K562 (cell line): Measurements from ENCODE around the gene SLC37A4. TPM values are rescaled to one million over a fixed set of nuclear protein-coding genes. Genes with fewer than 3 reads are reported as not detected.

Experiments
- ADNP ChIP-seq: fragments of 200-800 bp; sonication (Bioruptor generic); IDR thresholded peaks from 2 replicates; pipeline ENCODE4 v1.6.1; 2016; ENCODE audit warnings: missing genetic modification characterization, missing compliant biosample characterization
- DIDO1 ChIP-seq: fragments of 450-650 bp; IDR thresholded peaks from 2 replicates; pipeline ENCODE4 v1.6.1; 2016; ENCODE audit warnings: low read depth, missing biosample characterization, missing genetic modification characterization
- FOXJ3 ChIP-seq: sonication (generic); formaldehyde crosslinking; IDR thresholded peaks from 2 replicates; pipeline ENCODE4 v1.4.0; 2020; ENCODE audit warnings: mild to moderate bottlenecking, missing genetic modification reagents
- GATAD2A ChIP-seq: fragments of 450-650 bp; IDR thresholded peaks from 2 replicates; pipeline ENCODE4 v1.6.1; 2017
- HDGF ChIP-seq: fragments of 450-650 bp; IDR thresholded peaks from 2 replicates; pipeline ENCODE4 v1.6.1; 2016
- KDM1A ChIP-seq, 2 experiments: fragments of 450-650 bp; IDR thresholded peaks; 2 replicates each; pipeline ENCODE4 v1.6.1; 2016; ENCODE audit warnings: mild to moderate bottlenecking in 2 of 2
- LCOR ChIP-seq: sonication (generic); formaldehyde crosslinking; IDR thresholded peaks from 2 replicates; pipeline ENCODE4 v1.8.0; 2022; ENCODE audit warnings: mild to moderate bottlenecking, missing genetic modification reagents
- SREBF2 ChIP-seq: sonication (generic); formaldehyde crosslinking; IDR thresholded peaks from 2 replicates; pipeline ENCODE4 v1.4.0; 2020; ENCODE audit warnings: mild to moderate bottlenecking, missing genetic modification reagents
- TRIM28 ChIP-seq: fragments of 450-650 bp; IDR thresholded peaks from 2 replicates; pipeline ENCODE4 v1.6.1; 2017
- ZNF175 ChIP-seq: fragments of 200-800 bp; sonication (Bioruptor generic); IDR thresholded peaks from 2 replicates; pipeline ENCODE4 v1.6.1; 2016; ENCODE audit warnings: low read depth, mild to moderate bottlenecking, missing genetic modification characterization, missing compliant biosample characterization
- ZNF436 ChIP-seq: fragments of 250-450, 450-650 bp; sonication (Bioruptor Pico); formaldehyde crosslinking; IDR thresholded peaks from 2 replicates; pipeline ENCODE4 v1.7.0; 2020; ENCODE audit warnings: mild to moderate bottlenecking
- ZNF584 ChIP-seq: fragments of 200-800 bp; sonication (Bioruptor generic); IDR thresholded peaks from 2 replicates; pipeline ENCODE4 v1.6.1; 2016; ENCODE audit warnings: low read depth, mild to moderate bottlenecking, missing genetic modification characterization, missing compliant biosample characterization
- ZSCAN32 ChIP-seq: fragments of 450-650 bp; formaldehyde crosslinking; IDR thresholded peaks from 2 replicates; pipeline ENCODE4 v1.4.0; 2020; ENCODE audit warnings: mild to moderate bottlenecking, moderate library complexity
- polyA plus RNA-seq, 8 experiments: library from polyadenylated mRNA; depleted of rRNA in 4 of 8; stranded (reverse) in 5 of 8; unstranded in 3 of 8; fragments of >200 nt; fragmentation: Nextera tagmentation in 2 of 8; fragmentation: Illumina TruSeq in 1 of 8; extraction: Ambion mirVana in 2 of 8; extraction: Trizol in 1 of 8; gene quantifications; 2 replicates each; pipeline versions ENCODE4 v1.2.1 to v1.2.3, GENCODE V29; 2011 to 2014; ENCODE audit warnings: inconsistent platforms in 1 of 8, missing spikeins in 1 of 8
- total RNA-seq, 7 experiments: library from RNA; depleted of rRNA in 6 of 7; stranded (reverse); fragments of >200 nt in 6 of 7; fragmentation: Illumina TruSeq in 2 of 7; extraction: Trizol in 2 of 7; gene quantifications; 2 replicates each; pipeline versions ENCODE4 v1.2.1 to v1.2.3, GENCODE V29; 2011 to 2021; ENCODE audit warnings: low replicate concordance in 1 of 7
- TF ChIP-seq, protein P1 (sequence below): IDR thresholded peaks from 3 replicates; pipeline ENCODE4 v1.6.1; 2011; ENCODE audit warnings: borderline replicate concordance, mild to moderate bottlenecking, moderate library complexity; ENCODE audit not compliant: insufficient read length; ENCODE audit errors: extremely low read depth
- TF ChIP-seq, protein P2 (sequence below): fragments of 450-650 bp; IDR thresholded peaks from 2 replicates; pipeline ENCODE4 v1.7.0; 2016; ENCODE audit warnings: borderline replicate concordance
- TF ChIP-seq, protein P3 (sequence below), 2 experiments: fragments of 450-650 bp; IDR thresholded peaks; 2 replicates each; pipeline ENCODE4 v1.6.1; 2016; ENCODE audit warnings: mild to moderate bottlenecking in 2 of 2, borderline replicate concordance in 1 of 2, low read depth in 1 of 2, moderate library complexity in 1 of 2

The SLC37A4 gene
- total and polyA plus RNA-seq, 9 of the 15 experiments (the other 6 are each of a cell fraction or from before 2014, with no cell fraction given) = 24.7 to 73.9 (median 40.7) TPM

DNA sequence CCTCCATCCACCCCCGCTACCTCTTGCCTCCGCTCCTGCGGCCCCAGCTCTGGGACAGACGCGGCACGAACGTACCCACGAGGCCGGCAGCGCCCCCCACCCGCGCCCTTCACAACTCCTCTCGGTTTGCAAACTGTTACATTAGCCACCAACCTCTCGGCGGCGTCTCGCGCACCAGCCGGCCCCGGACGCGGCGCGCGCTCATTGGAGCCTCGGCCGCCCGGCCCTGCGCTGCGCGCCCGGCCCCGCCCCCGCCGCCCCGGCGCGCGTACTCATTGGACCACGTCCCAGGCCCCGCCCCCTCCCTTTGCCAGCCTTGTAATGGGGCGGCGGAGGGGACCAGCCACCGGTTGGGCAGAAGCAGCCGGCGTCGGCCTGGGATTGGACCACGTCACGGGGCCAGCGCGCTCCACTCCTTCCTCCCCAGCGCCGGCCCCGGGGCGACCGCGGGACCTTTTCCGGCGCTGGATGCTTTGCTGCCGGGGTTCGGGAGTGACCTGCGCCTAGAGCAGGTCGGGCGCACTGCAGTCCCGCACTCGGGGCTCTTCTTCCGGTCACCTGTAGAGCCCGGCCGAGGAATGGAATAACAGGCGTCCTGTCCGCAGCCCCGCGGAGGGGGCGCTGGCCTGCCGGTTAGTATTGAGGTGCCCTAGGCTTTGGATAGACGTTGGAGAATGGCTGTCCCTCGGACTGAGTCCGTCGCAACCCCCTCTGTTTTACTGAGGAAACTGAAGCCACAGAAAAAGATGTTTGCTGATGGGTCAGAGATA lies 26.5 kb upstream of the SLC37A4 start, which contains the start of gene HYOU1 (continued):
- TF ChIP-seq, protein P1, sequence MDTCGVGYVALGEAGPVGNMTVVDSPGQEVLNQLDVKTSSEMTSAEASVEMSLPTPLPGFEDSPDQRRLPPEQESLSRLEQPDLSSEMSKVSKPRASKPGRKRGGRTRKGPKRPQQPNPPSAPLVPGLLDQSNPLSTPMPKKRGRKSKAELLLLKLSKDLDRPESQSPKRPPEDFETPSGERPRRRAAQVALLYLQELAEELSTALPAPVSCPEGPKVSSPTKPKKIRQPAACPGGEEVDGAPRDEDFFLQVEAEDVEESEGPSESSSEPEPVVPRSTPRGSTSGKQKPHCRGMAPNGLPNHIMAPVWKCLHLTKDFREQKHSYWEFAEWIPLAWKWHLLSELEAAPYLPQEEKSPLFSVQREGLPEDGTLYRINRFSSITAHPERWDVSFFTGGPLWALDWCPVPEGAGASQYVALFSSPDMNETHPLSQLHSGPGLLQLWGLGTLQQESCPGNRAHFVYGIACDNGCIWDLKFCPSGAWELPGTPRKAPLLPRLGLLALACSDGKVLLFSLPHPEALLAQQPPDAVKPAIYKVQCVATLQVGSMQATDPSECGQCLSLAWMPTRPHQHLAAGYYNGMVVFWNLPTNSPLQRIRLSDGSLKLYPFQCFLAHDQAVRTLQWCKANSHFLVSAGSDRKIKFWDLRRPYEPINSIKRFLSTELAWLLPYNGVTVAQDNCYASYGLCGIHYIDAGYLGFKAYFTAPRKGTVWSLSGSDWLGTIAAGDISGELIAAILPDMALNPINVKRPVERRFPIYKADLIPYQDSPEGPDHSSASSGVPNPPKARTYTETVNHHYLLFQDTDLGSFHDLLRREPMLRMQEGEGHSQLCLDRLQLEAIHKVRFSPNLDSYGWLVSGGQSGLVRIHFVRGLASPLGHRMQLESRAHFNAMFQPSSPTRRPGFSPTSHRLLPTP = no peak
- TF ChIP-seq, protein P2, sequence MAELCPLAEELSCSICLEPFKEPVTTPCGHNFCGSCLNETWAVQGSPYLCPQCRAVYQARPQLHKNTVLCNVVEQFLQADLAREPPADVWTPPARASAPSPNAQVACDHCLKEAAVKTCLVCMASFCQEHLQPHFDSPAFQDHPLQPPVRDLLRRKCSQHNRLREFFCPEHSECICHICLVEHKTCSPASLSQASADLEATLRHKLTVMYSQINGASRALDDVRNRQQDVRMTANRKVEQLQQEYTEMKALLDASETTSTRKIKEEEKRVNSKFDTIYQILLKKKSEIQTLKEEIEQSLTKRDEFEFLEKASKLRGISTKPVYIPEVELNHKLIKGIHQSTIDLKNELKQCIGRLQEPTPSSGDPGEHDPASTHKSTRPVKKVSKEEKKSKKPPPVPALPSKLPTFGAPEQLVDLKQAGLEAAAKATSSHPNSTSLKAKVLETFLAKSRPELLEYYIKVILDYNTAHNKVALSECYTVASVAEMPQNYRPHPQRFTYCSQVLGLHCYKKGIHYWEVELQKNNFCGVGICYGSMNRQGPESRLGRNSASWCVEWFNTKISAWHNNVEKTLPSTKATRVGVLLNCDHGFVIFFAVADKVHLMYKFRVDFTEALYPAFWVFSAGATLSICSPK = no peak
- TF ChIP-seq DIDO1 (tag) (no peak), HDGF (no peak), ZNF436 (CRISPR knock-in tag) (no peak), ZNF584 (no peak), SREBF2 (no peak), GATAD2A (no peak), FOXJ3 (no peak), ADNP (tag) (no peak), LCOR (CRISPR knock-in tag) (peak; percentile 82), ZSCAN32 (no peak; the same call in 1 of the 2 replicates), TRIM28 (no peak), KDM1A (IDR thresholded peaks at IDR 0.05) (peak; percentile 70 to 79; a peak in 2 of 4 replicates), ZNF175 (CRISPR knock-in tag) (no peak)
- TF ChIP-seq, protein P3, sequence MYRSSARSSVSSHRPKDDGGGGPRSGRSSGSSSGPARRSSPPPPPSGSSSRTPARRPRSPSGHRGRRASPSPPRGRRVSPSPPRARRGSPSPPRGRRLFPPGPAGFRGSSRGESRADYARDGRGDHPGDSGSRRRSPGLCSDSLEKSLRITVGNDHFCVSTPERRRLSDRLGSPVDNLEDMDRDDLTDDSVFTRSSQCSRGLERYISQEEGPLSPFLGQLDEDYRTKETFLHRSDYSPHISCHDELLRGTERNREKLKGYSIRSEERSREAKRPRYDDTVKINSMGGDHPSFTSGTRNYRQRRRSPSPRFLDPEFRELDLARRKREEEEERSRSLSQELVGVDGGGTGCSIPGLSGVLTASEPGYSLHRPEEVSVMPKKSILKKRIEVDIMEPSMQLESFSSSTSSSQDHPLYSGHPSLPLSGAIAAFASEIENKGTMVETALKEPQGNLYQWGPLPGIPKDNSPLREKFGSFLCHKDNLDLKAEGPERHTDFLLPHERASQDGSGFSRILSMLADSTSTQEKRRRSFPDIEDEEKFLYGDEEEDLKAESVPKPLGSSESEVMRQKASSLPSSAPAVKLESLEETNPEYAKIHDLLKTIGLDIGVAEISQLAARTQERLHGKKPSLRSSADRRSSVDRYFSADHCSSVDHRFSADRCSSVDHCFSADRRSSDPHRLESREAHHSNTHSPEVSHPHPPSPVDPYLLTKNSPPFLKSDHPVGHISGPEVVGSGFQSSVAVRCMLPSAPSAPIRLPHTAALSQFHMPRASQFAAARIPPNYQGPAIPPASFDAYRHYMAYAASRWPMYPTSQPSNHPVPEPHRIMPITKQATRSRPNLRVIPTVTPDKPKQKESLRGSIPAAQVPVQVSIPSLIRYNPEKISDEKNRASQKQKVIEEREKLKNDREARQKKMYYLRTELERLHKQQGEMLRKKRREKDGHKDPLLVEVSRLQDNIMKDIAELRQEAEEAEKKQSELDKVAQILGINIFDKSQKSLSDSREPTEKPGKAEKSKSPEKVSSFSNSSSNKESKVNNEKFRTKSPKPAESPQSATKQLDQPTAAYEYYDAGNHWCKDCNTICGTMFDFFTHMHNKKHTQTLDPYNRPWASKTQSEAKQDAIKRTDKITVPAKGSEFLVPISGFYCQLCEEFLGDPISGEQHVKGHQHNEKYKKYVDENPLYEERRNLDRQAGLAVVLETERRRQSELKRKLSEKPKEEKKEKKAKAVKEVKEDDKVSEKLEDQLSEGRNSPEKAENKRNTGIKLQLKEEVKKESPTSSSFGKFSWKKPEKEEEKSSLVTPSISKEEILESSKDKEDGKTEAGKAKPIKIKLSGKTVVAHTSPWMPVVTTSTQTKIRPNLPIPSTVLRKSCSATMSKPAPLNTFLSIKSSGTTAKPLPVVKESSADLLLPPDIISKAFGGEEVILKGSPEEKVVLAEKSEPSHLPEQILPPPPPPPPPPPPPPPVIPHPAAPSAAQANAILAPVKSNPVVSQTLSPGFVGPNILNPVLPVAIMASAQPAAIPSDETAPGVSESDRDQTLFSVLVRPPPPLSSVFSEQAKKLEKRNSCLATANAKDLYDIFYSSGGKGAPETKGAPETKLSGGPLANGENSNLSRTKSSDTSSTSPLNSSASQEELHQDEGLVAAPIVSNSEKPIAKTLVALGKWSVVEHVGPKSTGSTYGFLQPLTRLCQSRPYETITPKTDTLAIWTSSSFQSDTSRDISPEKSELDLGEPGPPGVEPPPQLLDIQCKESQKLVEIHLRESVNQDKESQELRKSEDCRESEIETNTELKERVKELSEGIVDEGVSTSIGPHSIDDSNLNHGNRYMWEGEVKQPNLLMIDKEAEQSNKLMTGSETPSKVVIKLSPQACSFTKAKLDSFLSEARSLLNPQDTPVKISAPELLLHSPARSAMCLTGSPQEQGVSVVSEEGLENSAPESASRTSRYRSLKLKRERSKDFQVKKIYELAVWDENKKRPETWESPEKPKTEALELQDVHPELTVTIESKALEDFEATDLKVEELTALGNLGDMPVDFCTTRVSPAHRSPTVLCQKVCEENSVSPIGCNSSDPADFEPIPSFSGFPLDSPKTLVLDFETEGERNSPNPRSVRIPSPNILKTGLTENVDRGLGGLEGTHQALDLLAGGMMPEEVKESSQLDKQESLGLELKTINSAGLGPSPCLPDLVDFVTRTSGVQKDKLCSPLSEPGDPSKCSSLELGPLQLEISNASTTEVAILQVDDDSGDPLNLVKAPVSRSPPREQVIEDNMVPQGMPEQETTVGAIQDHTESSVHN (IDR thresholded peaks at IDR 0.05; ENCODE audit: borderline replicate concordance in 1 of 2, low read depth in 1 of 2) = no peak
